ENCODE data around the gene UAP1L1. TPM values are rescaled to one million over a fixed set of nuclear protein-coding genes. Genes with fewer than 3 reads are reported as not detected.

Gene UAP1L1
- total RNA-seq, 3 donors from 2014 or later = 10.5 to 13.6 (median 12.8) TPM

- no peaks in the 10 kb centered on the region for H3K36me3 ChIP-seq (ENCODE audit: low read depth)
- peak overlapping the region; percentile 23 for H3K4me3 ChIP-seq
- ATAC-seq (peak; percentile 44), DNase-seq (peak in 1 of 3 donors; percentile 40)
- TF ChIP-seq, protein P1, sequence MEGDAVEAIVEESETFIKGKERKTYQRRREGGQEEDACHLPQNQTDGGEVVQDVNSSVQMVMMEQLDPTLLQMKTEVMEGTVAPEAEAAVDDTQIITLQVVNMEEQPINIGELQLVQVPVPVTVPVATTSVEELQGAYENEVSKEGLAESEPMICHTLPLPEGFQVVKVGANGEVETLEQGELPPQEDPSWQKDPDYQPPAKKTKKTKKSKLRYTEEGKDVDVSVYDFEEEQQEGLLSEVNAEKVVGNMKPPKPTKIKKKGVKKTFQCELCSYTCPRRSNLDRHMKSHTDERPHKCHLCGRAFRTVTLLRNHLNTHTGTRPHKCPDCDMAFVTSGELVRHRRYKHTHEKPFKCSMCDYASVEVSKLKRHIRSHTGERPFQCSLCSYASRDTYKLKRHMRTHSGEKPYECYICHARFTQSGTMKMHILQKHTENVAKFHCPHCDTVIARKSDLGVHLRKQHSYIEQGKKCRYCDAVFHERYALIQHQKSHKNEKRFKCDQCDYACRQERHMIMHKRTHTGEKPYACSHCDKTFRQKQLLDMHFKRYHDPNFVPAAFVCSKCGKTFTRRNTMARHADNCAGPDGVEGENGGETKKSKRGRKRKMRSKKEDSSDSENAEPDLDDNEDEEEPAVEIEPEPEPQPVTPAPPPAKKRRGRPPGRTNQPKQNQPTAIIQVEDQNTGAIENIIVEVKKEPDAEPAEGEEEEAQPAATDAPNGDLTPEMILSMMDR (IDR thresholded peaks at IDR 0.05) = no peak
- no peaks in the 10 kb centered on the region for H3K9me3 ChIP-seq
- intact Hi-C loops (cut with DNase I, micrococcal nuclease) = no loop called here
- peaks cover 55% of the 10 kb centered on the region for H3K4me1 ChIP-seq (ENCODE audit: low read depth)
Observed at GRCh38 chr9:137052998-137053943, 24.0 kb upstream of the UAP1L1 start.

GRCh38 chr9:137053944-137054931, 23.1 kb upstream of the UAP1L1 start, which contains the start of gene ENTPD2:
Gene ENTPD2, minus strand, starts transcription at chr9:137054061. Its CDS starts 64 bp downstream, at chr9:137053997.
- peak; percentile 82 for ATAC-seq
- H3K36me3 ChIP-seq (ENCODE audit: low read depth) = no peaks in the 10 kb centered on the region
- H3K4me1 ChIP-seq (ENCODE audit: low read depth) = peaks cover 50% of the 10 kb centered on the region
- DNase-seq = peak; percentile 85 to 89 (median 87)
- intact Hi-C loops (cut with DNase I, micrococcal nuclease) = no loop called here
- H3K4me3 ChIP-seq = peak within 1 kb of the TSS; percentile 23
- H3K9me3 ChIP-seq = no peaks in the 10 kb centered on the region
- TF ChIP-seq, protein P1 (IDR thresholded peaks at IDR 0.05) = no peak

DNA sequence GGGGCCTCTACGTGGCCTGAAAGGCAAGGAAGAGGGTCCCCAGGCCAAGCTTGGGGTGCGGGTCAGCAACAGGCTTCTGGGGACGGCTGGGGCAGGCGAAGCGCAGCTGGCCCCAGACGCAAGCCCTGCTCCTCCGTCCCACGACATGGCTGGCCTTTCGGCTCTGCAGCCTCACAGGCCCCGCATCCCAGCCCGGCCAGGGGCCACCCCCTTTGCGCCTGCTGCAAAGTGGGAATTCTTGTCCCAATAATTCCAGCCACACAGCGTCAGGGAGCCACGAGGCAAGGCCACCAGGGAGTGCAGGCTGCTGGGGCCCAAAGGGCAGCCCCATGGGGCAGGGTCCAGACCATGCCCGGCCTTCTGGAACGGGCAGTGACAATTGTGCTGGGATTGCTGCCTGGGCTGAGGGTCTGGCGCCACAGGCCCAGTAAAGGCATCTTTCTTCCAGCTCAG, 22.4 kb upstream of the UAP1L1 start:
- intact Hi-C loops (cut with DNase I, micrococcal nuclease) = no loop called here
- TF ChIP-seq, protein P1 (IDR thresholded peaks at IDR 0.05) = no peak
- Histone ChIP-seq H3K9me3 (no peaks in the 10 kb centered on the region), H3K4me1 (ENCODE audit: low read depth) (peaks cover 50% of the 10 kb centered on the region), H3K4me3 (no peak overlapping the region), H3K36me3 (ENCODE audit: low read depth) (no peaks in the 10 kb centered on the region)
- ATAC-seq (peak; percentile 8), DNase-seq (peak in 2 of 3 donors; percentile 55 to 61)

DNA sequence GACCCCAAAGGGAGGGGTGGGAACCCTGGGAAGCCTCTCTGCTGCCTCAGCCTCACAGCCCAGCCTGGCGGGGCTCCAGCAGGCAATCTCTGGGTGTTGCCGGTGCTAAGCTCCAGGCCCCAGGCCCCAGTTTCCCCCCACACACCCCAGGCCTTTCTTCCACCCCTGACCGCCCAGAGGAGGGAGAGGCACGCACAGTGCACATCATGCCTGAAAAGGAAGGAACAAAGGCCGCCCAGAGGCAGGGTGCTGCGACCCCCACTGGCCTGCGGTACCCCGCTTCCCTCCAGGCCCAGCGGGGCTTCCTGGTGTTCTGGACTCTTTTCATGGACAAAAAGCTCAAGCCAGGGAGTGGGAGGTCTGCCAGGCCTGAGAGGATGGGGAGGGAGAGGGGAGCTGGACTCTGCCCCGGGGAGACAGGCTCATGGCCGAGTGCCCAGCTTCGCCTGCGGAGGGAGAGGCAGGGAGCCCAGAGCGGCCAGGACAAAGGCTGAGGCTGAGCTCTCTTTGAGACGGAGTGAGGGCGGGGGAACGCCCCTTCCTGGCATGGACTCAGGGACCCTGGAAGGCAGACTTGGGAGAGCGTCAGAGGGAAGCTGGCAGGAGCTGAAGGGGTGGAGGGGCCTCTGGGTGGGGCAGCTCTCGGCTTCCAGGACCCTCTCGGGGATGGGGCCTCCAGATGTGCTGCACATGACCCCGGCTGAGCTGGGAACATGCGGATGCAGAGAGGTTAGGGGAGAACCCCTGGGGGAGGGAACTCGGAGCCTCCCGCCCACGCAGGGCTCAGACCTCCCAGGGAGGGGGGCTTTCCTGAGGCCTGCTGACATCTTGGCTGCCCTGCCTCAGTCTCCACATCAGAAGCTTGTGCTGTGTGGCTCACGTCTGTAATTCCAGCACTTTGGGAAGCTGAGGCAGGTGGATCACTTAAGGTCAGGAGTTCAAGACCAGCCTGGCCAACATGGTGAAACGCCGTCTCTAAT, 21.6 kb upstream of the UAP1L1 start:
- intact Hi-C loops (cut with DNase I, micrococcal nuclease) = no loop called here
- H3K4me3 ChIP-seq = no peak overlapping the region
- no peaks in the 10 kb centered on the region for H3K36me3 ChIP-seq (ENCODE audit: low read depth)
- H3K4me1 ChIP-seq (ENCODE audit: low read depth) = peaks cover 50% of the 10 kb centered on the region
- DNase-seq (peak; percentile 94 to 96 (median 95)), ATAC-seq (peak; percentile 79)
- H3K9me3 ChIP-seq = no peaks in the 10 kb centered on the region
- TF ChIP-seq, protein P1 (IDR thresholded peaks at IDR 0.05) = no peak
